Measurements from ENCODE around the gene TSPAN4. TPM values are rescaled to one million over a fixed set of nuclear protein-coding genes. Genes with fewer than 3 reads are reported as not detected.

TSPAN4 gene
- total and polyA plus RNA-seq, 10 of the 15 experiments (the other 5 are each of a cell fraction or from before 2014, with no cell fraction given): 0.37 to 14.0 (median 8.5) TPM; not detected in 1

- intact Hi-C loops (cut with micrococcal nuclease; ENCODE audit: unreplicated experiment) (no loop called here), in situ Hi-C loops (cut with MboI) (no loop called here)
- CTCF ChIA-PET: interaction anchor here (1.0 kb wide), 1 partner anchor 19 kb away, joined by 3 read pairs; no protein-coding TSS in a partner anchor
- Histone ChIP-seq H3K79me2 (ENCODE audit: control insufficient read depth, insufficient read depth, low read length) (no peaks in the 10 kb centered on the region), H4K20me1 (ENCODE audit: control insufficient read depth, insufficient read depth) (no peaks in the 10 kb centered on the region), H3K4me3 (peak overlapping the region; percentile 49; the same call in 1 of the 2 replicates), H3K36me3 (ENCODE audit: control insufficient read depth in 2 of 2, insufficient read depth in 2 of 2, low read length in 1 of 2) (no peaks in the 10 kb centered on the region; a peak in 2 of 4 replicates), H3K9me3 (replicated peaks; ENCODE audit: control insufficient read depth, insufficient read depth, low read length) (no peaks in the 10 kb centered on the region), H3K27me3 (replicated peaks in 1 of 2; ENCODE audit: control insufficient read depth in 2 of 2, insufficient read depth in 2 of 2, low read length in 1 of 2) (no peaks in the 10 kb centered on the region; a peak in 3 of 4 replicates), H2AFZ (ENCODE audit: control insufficient read depth, low read depth, low read length) (peak overlapping the region; percentile 30; the same call in 1 of the 2 replicates), H3K4me2 (ENCODE audit: control insufficient read depth, insufficient read depth) (peak overlapping the region; percentile 93), H3K27ac (ENCODE audit: control insufficient read depth, insufficient read depth) (no peak overlapping the region), H3K9ac (ENCODE audit: control insufficient read depth, insufficient read depth, low read length) (no peak overlapping the region), H3K4me1 (ENCODE audit: control insufficient read depth, insufficient read depth, low read length) (peaks cover 42% of the 10 kb centered on the region)
- SMC1A ChIA-PET (ENCODE audit: uncharacterized antibody, unreplicated experiment): no interaction called here
- no TSS peak for BruUV-seq (replicated peaks)
- TF ChIP-seq E2F4 (IDR thresholded peaks at IDR 0.05; ENCODE audit: low read depth, low read length): no peak
- no peak for TF ChIP-seq ETV6 (conservative IDR thresholded peaks at IDR 0.05 in 1 of 2, IDR thresholded peaks at IDR 0.05 in 1 of 2; ENCODE audit: borderline replicate concordance in 1 of 2, low read depth in 1 of 2)
- TF ChIP-seq ZNF687 (IDR thresholded peaks at IDR 0.05): no peak
- TF ChIP-seq RCOR1 (conservative IDR thresholded peaks at IDR 0.05; ENCODE audit: low read depth, low read length): no peak
- TF ChIP-seq ZNF622 (IDR thresholded peaks at IDR 0.05): no peak
- no peak for TF ChIP-seq RB1 (IDR thresholded peaks at IDR 0.05; ENCODE audit: borderline replicate concordance)
- no peak for TF ChIP-seq IRF4 (IDR thresholded peaks at IDR 0.05; ENCODE audit: low read depth, low read length)
- peak; percentile 62 for TF ChIP-seq SUZ12 (IDR thresholded peaks at IDR 0.05; ENCODE audit: unreplicated experiment)
- TF ChIP-seq CHD2 (IDR thresholded peaks at IDR 0.05; ENCODE audit: borderline replicate concordance, low read depth, low read length): no peak
- no peak for TF ChIP-seq NR2C2 (IDR thresholded peaks at IDR 0.05; ENCODE audit: borderline replicate concordance, control insufficient read depth, insufficient read length, low read depth)
- TF ChIP-seq RBBP5 (conservative IDR thresholded peaks at IDR 0.05): no peak
- no peak for TF ChIP-seq SREBF2 (IDR thresholded peaks at IDR 0.05; ENCODE audit: low read length)
- TF ChIP-seq WRNIP1 (IDR thresholded peaks at IDR 0.05; ENCODE audit: borderline replicate concordance, low read depth, low read length): no peak
- TF ChIP-seq HDGF (IDR thresholded peaks at IDR 0.05): peak; percentile 59; the same call in 1 of the 2 replicates
- WGBS (ENCODE audit: insufficient coverage, insufficient replicate concordance, low lambda C conversion rate, missing lambda C conversion rate): 14% methylated on average over 11 of the region's 39 CpGs
- ATAC-seq: peak; percentile 7
- FAIRE-seq: no peak
- DNase-seq (ENCODE audit: low read depth, low spot score): no peak
- POLR2A ChIA-PET: interaction anchor here (3.7 to 5.2 kb wide), 2 partner anchors 11 to 12 kb away, joined by 21 to 33 read pairs; partner anchors contain the start of genes PNPLA2, POLR2L and TSPAN4
- RAD21 ChIA-PET (ENCODE audit: unreplicated experiment): no interaction called here
Measured at GRCh38 chr11:829847-830294, 12.8 kb upstream of the TSPAN4 start.
